B cell (primary cell): ENCODE data around the gene PHKA2. TPM values are rescaled to one million over a fixed set of nuclear protein-coding genes. Genes with fewer than 3 reads are reported as not detected.

Experiments used
- ATAC-seq: fragments of 200-7000 bp; cut with Tn5 transposase; one replicate; pipeline ENCODE4 v1.10.0; 2021; ENCODE audit warnings: low read depth, mild to moderate bottlenecking, moderate number of reproducible peaks, moderate library complexity
- CTCF ChIA-PET: fragments of 350-600 bp; sonication (Branson Sonifier 250); formaldehyde crosslinking; loops from one replicate; lab custom pipeline; 2021; ENCODE audit warnings: antibody characterized with exemption, inconsistent platforms; lab: Charles Lee
- POLR2A ChIA-PET: fragments of 350-600 bp; sonication (Branson Sonifier 250); formaldehyde crosslinking; loops from one replicate; lab custom pipeline; 2021; ENCODE audit warnings: antibody characterized with exemption; lab: Charles Lee
- DNase-seq: peaks from one replicate; pipeline ENCODE4 v3.0.0; 2013
- H2AFZ ChIP-seq: 2 replicates; pipeline ENCODE4 v1.6.1; 2012; ENCODE audit warnings: mild to moderate bottlenecking, low read depth, low read length; ENCODE audit not compliant: insufficient read depth, poor library complexity, severe bottlenecking
- H3K27ac ChIP-seq, 2 donors: 1 replicate in 1 of 2; 2 replicates in 1 of 2; pipeline ENCODE4 v1.5.1; 2012 to 2013; ENCODE audit warnings: low read length in 2 of 2, mild to moderate bottlenecking in 2 of 2, moderate library complexity in 1 of 2
- H3K27me3 ChIP-seq, 4 experiments: fragments of 200-600 bp in 1 of 4; sonication (generic) in 1 of 4; replicated peaks in 1 of 4; 1 replicate in 2 of 4; 2 replicates in 2 of 4; pipeline versions ENCODE4 v1.6.1 to v1.7.0; 2013 to 2016; ENCODE audit warnings: low read length in 3 of 4, mild to moderate bottlenecking in 2 of 4, mixed read lengths in 1 of 4, moderate library complexity in 1 of 4; ENCODE audit not compliant: insufficient read depth in 4 of 4, control insufficient read depth in 3 of 4; ENCODE audit errors: control extremely low read depth in 1 of 4
- H3K36me3 ChIP-seq, 2 experiments: replicated peaks in 1 of 2; 1 replicate in 1 of 2; 2 replicates in 1 of 2; pipeline versions ENCODE4 v1.6.1 to v1.7.1; 2013; ENCODE audit warnings: low read length in 1 of 2; ENCODE audit not compliant: insufficient read depth in 2 of 2, control insufficient read depth in 1 of 2; ENCODE audit errors: control extremely low read depth in 1 of 2, extremely low read depth in 1 of 2
- H3K4me1 ChIP-seq, 2 donors: fragments of 200-600 bp in 1 of 2; sonication (generic) in 1 of 2; 1 replicate in 1 of 2; 2 replicates in 1 of 2; pipeline versions ENCODE4 v1.5.1 to v1.6.1; 2013 to 2017; ENCODE audit warnings: low read length in 2 of 2; ENCODE audit not compliant: control insufficient read depth in 2 of 2, insufficient read depth in 2 of 2
- H3K4me2 ChIP-seq: replicated peaks from 2 replicates; pipeline ENCODE3; 2012; ENCODE audit warnings: mild to moderate bottlenecking, low read depth, low read length; ENCODE audit not compliant: poor library complexity, severe bottlenecking
- H3K4me3 ChIP-seq, 5 experiments: fragments of 200-600 bp in 1 of 5; sonication (generic) in 1 of 5; 1 replicate in 3 of 5; 2 replicates in 2 of 5; pipeline versions ENCODE4 v1.5.1 to v1.7.0; 2011 to 2016; ENCODE audit warnings: low read length in 4 of 5, mild to moderate bottlenecking in 4 of 5, low read depth in 2 of 5, control low read depth in 1 of 5, moderate library complexity in 1 of 5; ENCODE audit not compliant: insufficient read depth in 1 of 5; ENCODE audit errors: control extremely low read depth in 1 of 5, extremely low read depth in 1 of 5
- H3K79me2 ChIP-seq: fragments of 200-600 bp; sonication (generic); one replicate; pipeline ENCODE4 v1.6.0; 2016; ENCODE audit warnings: low read length; ENCODE audit not compliant: control insufficient read depth, insufficient read depth
- H3K9ac ChIP-seq: fragments of 200-600 bp; sonication (generic); 2 replicates; pipeline ENCODE4 v1.6.1; 2017; ENCODE audit warnings: mild to moderate bottlenecking, low read length, moderate library complexity
- H3K9me3 ChIP-seq, 3 donors: one replicate each; pipeline versions ENCODE4 v1.6.1 to v1.7.1; 2013; ENCODE audit warnings: low read length in 2 of 3; ENCODE audit not compliant: control insufficient read depth in 2 of 3, insufficient read depth in 1 of 3; ENCODE audit errors: control extremely low read depth in 1 of 3
- H4K20me1 ChIP-seq: 2 replicates; pipeline ENCODE4 v1.6.0; 2012; ENCODE audit warnings: mild to moderate bottlenecking, low read length; ENCODE audit not compliant: insufficient read depth, control insufficient read depth, poor library complexity, severe bottlenecking
- H3K27ac Mint-ChIP-seq: one replicate; pipeline ENCODE4 v1.8.0; 2021; ENCODE audit warnings: mixed read lengths
- H3K27me3 Mint-ChIP-seq: one replicate; pipeline ENCODE4 v1.8.0; 2021; ENCODE audit warnings: mixed read lengths
- H3K4me1 Mint-ChIP-seq: one replicate; pipeline ENCODE4 v1.8.0; 2021; ENCODE audit warnings: mixed read lengths
- H3K4me3 Mint-ChIP-seq: one replicate; pipeline ENCODE4 v1.8.0; 2021; ENCODE audit warnings: mixed read lengths
- H3K9me3 Mint-ChIP-seq: one replicate; pipeline ENCODE4 v1.8.0; 2022; ENCODE audit warnings: mixed read lengths; ENCODE audit not compliant: insufficient read depth
- EZH2 ChIP-seq: IDR thresholded peaks from 2 replicates; pipeline ENCODE4 v1.6.1; 2012; ENCODE audit warnings: borderline replicate concordance, low read depth, mild to moderate bottlenecking, moderate library complexity, low read length; ENCODE audit not compliant: insufficient read depth, poor library complexity, severe bottlenecking
- WGBS: methylation state at CpG from one replicate; pipeline ENCODE4 v1.1.5; 2013; ENCODE audit warnings: missing lambda C conversion rate; ENCODE audit not compliant: insufficient coverage; 5-methylcytosine and 5-hydroxymethylcytosine counted together
- intact Hi-C: fragments of 100-400 bp; cut with micrococcal nuclease; formaldehyde crosslinking; loops from one replicate; pipeline ENCODE4 v1.10.0; 2022
- polyA minus RNA-seq: library from RNA; depleted of rRNA, polyadenylated mRNA; stranded (reverse); fragments of >200 nt; gene quantifications from 2 replicates; pipeline ENCODE4 v1.2.3, GENCODE V29; 2012
- polyA plus RNA-seq: library from polyadenylated mRNA; depleted of rRNA; stranded (reverse); fragments of >200 nt; gene quantifications from 2 replicates; pipeline ENCODE4 v1.2.3, GENCODE V29; 2012
- total RNA-seq, 2 donors: library from RNA; stranded (reverse); fragments of 120-200 nt in 1 of 2; gene quantifications; 1 replicate in 1 of 2; 2 replicates in 1 of 2; pipeline versions ENCODE4 v1.2.3 to v1.2.4, GENCODE V29; 2013 to 2022
- TF ChIP-seq, protein P1 (sequence below): fragments of 200-600 bp; IDR thresholded peaks from one replicate; pipeline ENCODE4 v1.8.0; 2022; ENCODE audit warnings: antibody characterized with exemption, mild to moderate bottlenecking

PHKA2 gene, protein sequence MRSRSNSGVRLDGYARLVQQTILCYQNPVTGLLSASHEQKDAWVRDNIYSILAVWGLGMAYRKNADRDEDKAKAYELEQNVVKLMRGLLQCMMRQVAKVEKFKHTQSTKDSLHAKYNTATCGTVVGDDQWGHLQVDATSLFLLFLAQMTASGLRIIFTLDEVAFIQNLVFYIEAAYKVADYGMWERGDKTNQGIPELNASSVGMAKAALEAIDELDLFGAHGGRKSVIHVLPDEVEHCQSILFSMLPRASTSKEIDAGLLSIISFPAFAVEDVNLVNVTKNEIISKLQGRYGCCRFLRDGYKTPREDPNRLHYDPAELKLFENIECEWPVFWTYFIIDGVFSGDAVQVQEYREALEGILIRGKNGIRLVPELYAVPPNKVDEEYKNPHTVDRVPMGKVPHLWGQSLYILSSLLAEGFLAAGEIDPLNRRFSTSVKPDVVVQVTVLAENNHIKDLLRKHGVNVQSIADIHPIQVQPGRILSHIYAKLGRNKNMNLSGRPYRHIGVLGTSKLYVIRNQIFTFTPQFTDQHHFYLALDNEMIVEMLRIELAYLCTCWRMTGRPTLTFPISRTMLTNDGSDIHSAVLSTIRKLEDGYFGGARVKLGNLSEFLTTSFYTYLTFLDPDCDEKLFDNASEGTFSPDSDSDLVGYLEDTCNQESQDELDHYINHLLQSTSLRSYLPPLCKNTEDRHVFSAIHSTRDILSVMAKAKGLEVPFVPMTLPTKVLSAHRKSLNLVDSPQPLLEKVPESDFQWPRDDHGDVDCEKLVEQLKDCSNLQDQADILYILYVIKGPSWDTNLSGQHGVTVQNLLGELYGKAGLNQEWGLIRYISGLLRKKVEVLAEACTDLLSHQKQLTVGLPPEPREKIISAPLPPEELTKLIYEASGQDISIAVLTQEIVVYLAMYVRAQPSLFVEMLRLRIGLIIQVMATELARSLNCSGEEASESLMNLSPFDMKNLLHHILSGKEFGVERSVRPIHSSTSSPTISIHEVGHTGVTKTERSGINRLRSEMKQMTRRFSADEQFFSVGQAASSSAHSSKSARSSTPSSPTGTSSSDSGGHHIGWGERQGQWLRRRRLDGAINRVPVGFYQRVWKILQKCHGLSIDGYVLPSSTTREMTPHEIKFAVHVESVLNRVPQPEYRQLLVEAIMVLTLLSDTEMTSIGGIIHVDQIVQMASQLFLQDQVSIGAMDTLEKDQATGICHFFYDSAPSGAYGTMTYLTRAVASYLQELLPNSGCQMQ
- total RNA-seq (54.6 and 55.9 TPM in 2 replicates), polyA plus RNA-seq (46.9 and 60.6 TPM in 2 replicates), polyA minus RNA-seq (21.1 and 40.1 TPM in 2 replicates)
- 19.2 TPM for total RNA-seq (2013)

DNA sequence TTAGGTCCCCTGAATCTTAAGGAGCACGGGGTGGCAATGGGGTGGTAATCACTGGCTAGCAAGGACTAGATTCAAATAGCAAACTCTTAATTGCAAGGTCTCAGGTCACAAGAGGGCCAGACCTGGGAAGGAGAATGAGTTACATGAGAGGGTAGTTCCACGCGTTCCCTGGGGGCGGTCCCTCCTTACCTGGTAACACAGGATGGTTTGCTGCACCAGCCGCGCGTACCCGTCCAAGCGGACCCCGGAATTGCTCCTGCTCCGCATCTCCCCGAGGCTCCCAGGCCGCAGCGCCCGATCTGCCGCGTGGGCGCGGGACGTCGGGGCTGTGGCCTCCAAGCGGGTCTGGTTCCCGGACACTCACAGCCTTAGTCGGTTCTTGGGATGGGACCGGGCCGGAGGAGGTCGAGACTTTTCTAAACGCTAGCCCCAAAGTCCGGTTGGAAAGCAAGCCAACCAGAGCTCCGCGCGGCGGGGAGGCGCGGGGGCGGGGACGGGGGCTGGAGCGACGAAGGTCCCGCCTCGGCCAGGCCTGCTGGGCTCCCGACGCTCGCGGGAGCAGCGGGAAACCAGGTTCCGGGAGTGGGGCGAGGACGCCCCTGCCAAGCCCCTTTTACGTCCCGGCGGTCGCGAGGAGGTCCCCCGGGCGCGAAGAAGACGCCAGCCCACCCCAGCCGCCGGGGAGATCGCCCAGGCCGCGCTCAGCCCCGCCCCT is at the start of gene PHKA2:
Gene PHKA2, minus strand, starts transcription at position 449 of the 715 bp plus-strand sequence. Its CDS starts 182 bp downstream, at position 267.
- Histone ChIP-seq H3K4me2 (peak within 1 kb of the TSS; percentile 85), H3K9ac (peak within 1 kb of the TSS; percentile 73), H3K4me1 (peaks cover 11 to 14% of the 10 kb centered on the region in 2 donors), H3K4me3 (peak within 1 kb of the TSS; percentile 56 to 77 (median 70)), H3K79me2 (peaks cover 34% of the 10 kb centered on the region), H2AFZ (peak within 1 kb of the TSS; percentile 88), H3K27me3 (no peaks in the 10 kb centered on the region), H3K27ac (peak within 1 kb of the TSS; percentile 88 to 91), H3K9me3 (no peaks in the 10 kb centered on the region), H4K20me1 (no peaks in the 10 kb centered on the region), H3K36me3 (no peaks in the 10 kb centered on the region)
- Mint-ChIP-seq H3K27ac (peak within 1 kb of the TSS; percentile 94), H3K4me1 (peaks cover 18% of the 10 kb centered on the region), H3K27me3 (no peaks in the 10 kb centered on the region), H3K4me3 (peak within 1 kb of the TSS; percentile 89), H3K9me3 (no peaks in the 10 kb centered on the region)
- ChIA-PET CTCF (no interaction called here), POLR2A (no interaction called here)
- peak; percentile 22 for ATAC-seq
- under 1% methylated on average over 60 of the region's 64 CpGs for WGBS
- DNase-seq = no peak
- TF ChIP-seq EZH2 = no peak
- TF ChIP-seq, protein P1, sequence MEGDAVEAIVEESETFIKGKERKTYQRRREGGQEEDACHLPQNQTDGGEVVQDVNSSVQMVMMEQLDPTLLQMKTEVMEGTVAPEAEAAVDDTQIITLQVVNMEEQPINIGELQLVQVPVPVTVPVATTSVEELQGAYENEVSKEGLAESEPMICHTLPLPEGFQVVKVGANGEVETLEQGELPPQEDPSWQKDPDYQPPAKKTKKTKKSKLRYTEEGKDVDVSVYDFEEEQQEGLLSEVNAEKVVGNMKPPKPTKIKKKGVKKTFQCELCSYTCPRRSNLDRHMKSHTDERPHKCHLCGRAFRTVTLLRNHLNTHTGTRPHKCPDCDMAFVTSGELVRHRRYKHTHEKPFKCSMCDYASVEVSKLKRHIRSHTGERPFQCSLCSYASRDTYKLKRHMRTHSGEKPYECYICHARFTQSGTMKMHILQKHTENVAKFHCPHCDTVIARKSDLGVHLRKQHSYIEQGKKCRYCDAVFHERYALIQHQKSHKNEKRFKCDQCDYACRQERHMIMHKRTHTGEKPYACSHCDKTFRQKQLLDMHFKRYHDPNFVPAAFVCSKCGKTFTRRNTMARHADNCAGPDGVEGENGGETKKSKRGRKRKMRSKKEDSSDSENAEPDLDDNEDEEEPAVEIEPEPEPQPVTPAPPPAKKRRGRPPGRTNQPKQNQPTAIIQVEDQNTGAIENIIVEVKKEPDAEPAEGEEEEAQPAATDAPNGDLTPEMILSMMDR = no peak
- intact Hi-C loops = loop anchor here (1.0 to 5.0 kb wide), 5 partner anchors 97 to 1247 kb away; partner anchors contain the start of genes BCLAF3, PDHA1 and SCML1
